HG02571 (cell line): ENCODE results near the gene ISM2.
A peak's percentile ranks its signal among the peaks of the same experiment; 100 is the strongest.

ENCODE experiments used
- ATAC-seq: cut with Tn5 transposase; IDR thresholded peaks from one replicate; pipeline ENCODE4 v1.9.1; 2021; ENCODE audit warnings: mild to moderate bottlenecking, moderate library complexity; ENCODE audit not compliant: unreplicated experiment

The ISM2 gene

GRCh38 chr14:77470224-77470870 is 28.3 kb downstream of the ISM2 start:
- ATAC-seq: no peak

- no peak for ATAC-seq
Observed at GRCh38 chr14:77469539-77469938, 29.1 kb downstream of the ISM2 start.

GRCh38 chr14:77469067-77469505 is 29.5 kb downstream of the ISM2 start:
- no peak for ATAC-seq

DNA sequence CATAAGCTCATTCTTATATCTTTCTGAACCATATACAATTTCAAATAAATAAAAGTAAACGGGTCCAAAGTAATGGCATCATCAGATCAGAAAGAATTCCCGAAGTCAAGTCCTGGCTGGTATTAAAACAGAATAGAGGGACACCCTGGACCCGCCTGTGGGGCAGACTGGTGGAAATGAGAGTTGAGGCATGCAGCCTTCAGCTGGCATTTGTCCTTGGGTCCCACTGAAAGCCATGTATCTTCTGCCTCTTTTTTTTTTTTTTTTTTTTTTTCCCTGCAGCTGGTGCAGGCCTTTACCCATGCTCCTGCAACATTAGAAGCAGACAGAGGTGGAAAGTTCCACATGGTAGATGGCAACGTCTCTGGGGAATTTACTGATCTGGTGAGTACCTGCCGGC is 30.8 kb downstream of the ISM2 start:
- no peak for ATAC-seq

- ATAC-seq: no peak
Observed at GRCh38 chr14:77459072-77459723, 39.4 kb downstream of the ISM2 start.

DNA sequence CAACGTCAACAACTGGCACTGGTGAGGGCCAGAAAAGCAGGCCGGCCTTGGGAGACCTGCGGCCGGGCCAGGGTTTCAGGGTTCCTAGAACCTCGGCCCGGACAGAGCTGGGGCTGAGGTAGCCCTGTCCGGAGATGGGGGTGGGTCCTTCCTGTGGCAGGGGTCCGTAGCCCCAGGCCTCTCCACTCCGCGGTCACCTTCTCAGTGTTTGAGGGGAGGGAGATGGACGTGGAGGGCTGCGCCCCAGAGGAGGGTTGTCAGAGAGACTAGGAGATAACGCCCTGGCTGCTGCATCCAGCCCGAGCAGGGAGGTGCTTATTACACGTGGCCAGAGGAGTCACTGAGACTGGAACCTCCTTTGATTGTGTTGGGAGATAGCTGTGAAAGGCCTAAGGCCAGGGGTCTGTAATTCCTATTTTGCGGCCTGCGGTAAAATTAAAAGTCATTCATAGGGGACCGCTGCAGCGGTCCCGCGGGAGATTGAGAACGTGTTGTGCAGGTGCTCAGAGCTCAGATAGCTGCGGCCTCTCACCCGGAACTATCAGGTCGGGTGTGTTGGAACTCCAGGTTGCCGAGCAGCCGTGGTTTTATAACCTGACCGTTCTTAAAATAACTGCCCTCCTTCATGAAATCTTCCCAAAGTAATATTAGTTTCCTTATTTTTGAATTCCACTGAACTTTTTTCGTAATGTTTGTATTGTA is 40.2 kb downstream of the ISM2 start:
- peak; percentile 13 for ATAC-seq

DNA sequence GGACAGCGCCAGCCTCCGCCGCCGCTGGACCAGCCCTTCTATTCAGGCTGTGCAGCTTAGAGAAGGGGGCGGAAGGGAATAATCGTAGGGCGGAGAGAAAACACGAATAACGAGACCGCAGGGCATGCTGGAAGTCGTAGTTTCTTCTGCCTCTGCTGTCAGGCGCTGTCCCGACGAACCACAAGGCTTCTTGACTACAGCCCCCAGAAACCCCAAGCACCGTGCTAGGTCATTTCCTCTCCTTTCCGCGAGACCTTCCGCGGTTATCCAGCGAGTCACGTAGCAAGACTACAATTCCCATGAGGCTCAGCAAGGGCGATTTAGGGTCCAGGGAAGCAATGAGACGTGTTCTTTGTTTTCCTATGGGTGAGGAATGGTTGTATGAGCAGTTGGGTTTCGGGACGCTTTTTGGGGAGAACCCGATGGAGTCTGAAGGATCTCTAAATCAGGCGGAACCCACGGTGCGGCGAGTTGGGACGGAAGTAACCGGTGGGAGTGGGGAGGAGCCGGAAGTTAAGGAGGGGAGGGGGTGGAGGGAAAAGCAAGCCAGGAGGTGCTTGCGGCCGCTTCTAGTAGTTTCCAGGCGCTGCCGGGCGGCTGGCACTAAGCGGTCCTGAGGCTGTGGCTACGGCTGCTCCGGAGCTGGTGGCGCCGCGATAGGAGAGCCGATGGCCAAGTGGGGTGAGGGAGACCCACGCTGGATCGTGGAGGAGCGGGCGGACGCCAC is 40.9 kb downstream of the ISM2 start, which contains the start of the genes AHSA1 and VIPAS39:
Gene AHSA1 (plus strand): TSS at position 572 of the 727 bp plus-strand sequence. CDS start 97 bp downstream, at position 669.
Gene VIPAS39 (minus strand): TSS at position 80 of the 727 bp plus-strand sequence. CDS start 3,499 bp downstream, outside the sequence.
- peak; percentile 86 for ATAC-seq

- peak; percentile 5 for ATAC-seq
Observed at GRCh38 chr14:77457115-77457521, 41.5 kb downstream of the ISM2 start.

- ATAC-seq: no peak
Observed at GRCh38 chr14:77455966-77456640, 42.5 kb downstream of the ISM2 start.

GRCh38 chr14:77442196-77442595 is 56.4 kb downstream of the ISM2 start:
- ATAC-seq: no peak

- no peak for ATAC-seq
Observed at GRCh38 chr14:77439861-77440260, 58.8 kb downstream of the ISM2 start.

GRCh38 chr14:77438596-77438995 is 60.0 kb downstream of the ISM2 start:
- no peak for ATAC-seq

GRCh38 chr14:77436042-77436441 is 62.6 kb downstream of the ISM2 start:
- no peak for ATAC-seq

GRCh38 chr14:77426396-77426795 is 72.2 kb downstream of the ISM2 start:
- ATAC-seq: no peak

DNA sequence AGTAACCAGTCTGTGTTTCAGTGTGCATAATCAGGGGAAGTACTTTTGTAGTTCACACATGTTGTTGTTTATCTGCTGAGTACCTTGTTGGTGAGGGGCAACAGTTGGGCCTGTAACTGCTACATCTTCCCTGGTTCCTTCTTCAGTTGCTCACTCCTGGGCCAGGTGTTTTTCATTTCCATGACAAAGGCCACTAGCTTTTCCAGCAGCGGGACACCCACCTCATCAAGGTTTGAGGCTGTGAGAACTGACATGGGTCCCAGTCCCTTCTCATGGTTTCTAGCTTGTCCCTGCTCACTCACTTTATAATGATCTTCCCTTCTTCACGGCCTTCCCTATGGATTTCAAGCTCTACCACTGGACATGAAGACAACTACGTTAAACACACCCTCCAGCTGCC is 73.8 kb downstream of the ISM2 start:
- ATAC-seq: no peak
